SK-N-SH (cell line): ENCODE results near the gene NT5C.

Experiments
- CHD2 ChIP-seq: fragments of 150-350 bp; IDR thresholded peaks from 2 replicates; pipeline ENCODE4 v1.6.1; 2018; ENCODE audit warnings: low read length; ENCODE audit not compliant: partially characterized antibody
- EZH2phosphoT487 ChIP-seq: fragments of 200-600 bp; sonication (generic); IDR thresholded peaks from 2 replicates; pipeline ENCODE4 v1.6.1; 2017; ENCODE audit warnings: low read depth, mixed run types, mild to moderate bottlenecking, antibody characterized with exemption, moderate library complexity, borderline replicate concordance
- MXI1 ChIP-seq: IDR thresholded peaks from 2 replicates; pipeline ENCODE4 v1.6.1; 2012; ENCODE audit warnings: mild to moderate bottlenecking, low read depth, low read length, improper control_type of control experiment
- NFIC ChIP-seq: IDR thresholded peaks from 2 replicates; pipeline ENCODE4 v1.4.0; 2012; ENCODE audit warnings: borderline replicate concordance
- RAD21 ChIP-seq: IDR thresholded peaks from 2 replicates; pipeline ENCODE4 v1.6.1; 2012; ENCODE audit warnings: mild to moderate bottlenecking, low read length
- SMC3 ChIP-seq: IDR thresholded peaks from 2 replicates; pipeline ENCODE4 v1.6.1; 2012; ENCODE audit warnings: low read depth, low read length, improper control_type of control experiment
- TAF1 ChIP-seq: IDR thresholded peaks from 2 replicates; pipeline ENCODE4 v1.6.1; 2012; ENCODE audit warnings: low read depth, mild to moderate bottlenecking, low read length, moderate library complexity, borderline replicate concordance
- TF ChIP-seq, protein P1 (sequence below): fragments of 200-600 bp; sonication (generic); IDR thresholded peaks from 2 replicates; pipeline ENCODE4 v1.6.1; 2017; ENCODE audit warnings: antibody characterized with exemption, mild to moderate bottlenecking, moderate library complexity
- TF ChIP-seq, protein P2 (sequence below): fragments of 150-350 bp; IDR thresholded peaks from 2 replicates; pipeline ENCODE4 v1.6.1; 2017; ENCODE audit warnings: antibody characterized with exemption, low read length, low read depth, borderline replicate concordance
- TF ChIP-seq, protein P3 (sequence below): IDR thresholded peaks from 2 replicates; pipeline ENCODE4 v1.4.0; 2012; ENCODE audit warnings: low read depth

DNA sequence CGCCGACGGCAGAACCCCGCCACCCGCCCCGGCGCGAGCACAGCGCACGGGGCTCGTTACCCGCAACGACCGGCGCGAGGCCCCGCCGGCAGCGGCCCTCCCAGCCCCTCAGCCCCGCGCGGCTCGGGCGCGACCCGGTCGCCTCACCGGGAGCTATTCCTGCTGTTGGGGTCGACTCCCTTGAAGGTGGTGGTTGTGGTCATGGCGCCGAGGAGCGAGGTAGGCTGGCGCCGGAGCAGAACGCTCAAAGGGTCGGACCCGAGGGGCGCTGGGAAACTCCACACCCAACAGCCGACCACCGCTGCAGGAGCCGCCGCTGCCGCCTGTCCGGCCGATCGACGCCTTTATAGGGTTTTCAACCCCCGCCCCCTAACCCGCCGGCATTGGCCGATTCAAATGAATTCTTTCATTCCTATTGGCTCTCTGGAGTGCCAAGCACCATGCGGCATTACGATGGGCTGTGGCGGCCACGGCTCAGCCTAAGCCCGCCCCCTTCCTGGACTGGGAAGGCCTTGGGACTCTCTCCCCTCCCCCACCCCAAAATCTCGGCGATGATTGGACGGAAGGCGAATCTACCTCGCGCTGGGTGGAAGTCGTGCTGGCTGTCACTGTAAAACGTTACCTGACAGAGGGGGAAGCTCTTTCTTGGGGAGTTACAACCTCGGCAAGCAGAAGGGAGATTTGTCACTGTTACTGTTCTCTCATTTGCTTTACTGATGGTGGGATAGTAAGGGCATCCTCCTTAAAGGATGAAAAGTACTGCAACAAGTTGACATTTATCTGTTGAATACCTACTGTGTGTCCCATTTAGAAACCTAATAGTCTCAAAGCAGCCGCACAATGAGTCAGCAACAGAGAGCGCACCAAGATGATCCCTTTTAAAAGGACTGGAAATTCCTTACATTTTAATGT is 22.9 kb upstream of the NT5C start, which contains the start of gene JPT1:
- TF ChIP-seq NFIC (no peak; the same call in 1 of the 2 replicates), MXI1 (peak; percentile 99), SMC3 (no peak), EZH2phosphoT487 (no peak), CHD2 (peak; percentile 98), RAD21 (no peak), TAF1 (peak; percentile 98)
- TF ChIP-seq, protein P1, sequence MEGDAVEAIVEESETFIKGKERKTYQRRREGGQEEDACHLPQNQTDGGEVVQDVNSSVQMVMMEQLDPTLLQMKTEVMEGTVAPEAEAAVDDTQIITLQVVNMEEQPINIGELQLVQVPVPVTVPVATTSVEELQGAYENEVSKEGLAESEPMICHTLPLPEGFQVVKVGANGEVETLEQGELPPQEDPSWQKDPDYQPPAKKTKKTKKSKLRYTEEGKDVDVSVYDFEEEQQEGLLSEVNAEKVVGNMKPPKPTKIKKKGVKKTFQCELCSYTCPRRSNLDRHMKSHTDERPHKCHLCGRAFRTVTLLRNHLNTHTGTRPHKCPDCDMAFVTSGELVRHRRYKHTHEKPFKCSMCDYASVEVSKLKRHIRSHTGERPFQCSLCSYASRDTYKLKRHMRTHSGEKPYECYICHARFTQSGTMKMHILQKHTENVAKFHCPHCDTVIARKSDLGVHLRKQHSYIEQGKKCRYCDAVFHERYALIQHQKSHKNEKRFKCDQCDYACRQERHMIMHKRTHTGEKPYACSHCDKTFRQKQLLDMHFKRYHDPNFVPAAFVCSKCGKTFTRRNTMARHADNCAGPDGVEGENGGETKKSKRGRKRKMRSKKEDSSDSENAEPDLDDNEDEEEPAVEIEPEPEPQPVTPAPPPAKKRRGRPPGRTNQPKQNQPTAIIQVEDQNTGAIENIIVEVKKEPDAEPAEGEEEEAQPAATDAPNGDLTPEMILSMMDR, result no peak
- TF ChIP-seq, protein P2, sequence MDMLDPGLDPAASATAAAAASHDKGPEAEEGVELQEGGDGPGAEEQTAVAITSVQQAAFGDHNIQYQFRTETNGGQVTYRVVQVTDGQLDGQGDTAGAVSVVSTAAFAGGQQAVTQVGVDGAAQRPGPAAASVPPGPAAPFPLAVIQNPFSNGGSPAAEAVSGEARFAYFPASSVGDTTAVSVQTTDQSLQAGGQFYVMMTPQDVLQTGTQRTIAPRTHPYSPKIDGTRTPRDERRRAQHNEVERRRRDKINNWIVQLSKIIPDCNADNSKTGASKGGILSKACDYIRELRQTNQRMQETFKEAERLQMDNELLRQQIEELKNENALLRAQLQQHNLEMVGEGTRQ, result no peak
- TF ChIP-seq, protein P3, sequence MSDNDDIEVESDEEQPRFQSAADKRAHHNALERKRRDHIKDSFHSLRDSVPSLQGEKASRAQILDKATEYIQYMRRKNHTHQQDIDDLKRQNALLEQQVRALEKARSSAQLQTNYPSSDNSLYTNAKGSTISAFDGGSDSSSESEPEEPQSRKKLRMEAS, result peak; percentile 95
